H1 (cell line): ENCODE data around the gene SH3D19. TPM values are rescaled to one million over a fixed set of nuclear protein-coding genes. Genes with fewer than 3 reads are reported as not detected.

Experiments
- CTCF ChIA-PET: fragments of 300-600 bp; sonication (Branson Sonifier 250); formaldehyde crosslinking; loops from one replicate; lab custom pipeline; 2021; ENCODE audit not compliant: partially characterized antibody; lab: Charles Lee
- POLR2A ChIA-PET: fragments of 300-600 bp; sonication (Branson Sonifier 250); formaldehyde crosslinking; loops from one replicate; lab custom pipeline; 2021; ENCODE audit warnings: inconsistent platforms; ENCODE audit not compliant: partially characterized antibody; lab: Charles Lee
- DNase-seq, 2 experiments: peaks; one replicate each; pipeline versions ENCODE4 v3.0.0 to v3.0.0-alpha.2; 2010 to 2022; ENCODE audit warnings: low spot score in 2 of 2, low read depth in 1 of 2, mixed read lengths in 1 of 2
- FAIRE-seq: peaks from 2 replicates; lab custom pipeline; 2011; peaks lifted over from hg19 to GRCh38; lab: Jason Lieb, UNC
- H2AFZ ChIP-seq: 2 replicates; pipeline ENCODE4 v1.8.1; 2012; ENCODE audit warnings: low read length, inconsistent platforms
- H2AK5ac ChIP-seq: 2 replicates; pipeline ENCODE4 v1.6.1; 2013; ENCODE audit warnings: low read depth, low read length
- H2BK120ac ChIP-seq: replicated peaks from 2 replicates; pipeline ENCODE3; 2013; ENCODE audit warnings: low read depth, low read length, inconsistent platforms
- H2BK12ac ChIP-seq: 2 replicates; pipeline ENCODE4 v1.6.1; 2013; ENCODE audit warnings: low read depth, low read length
- H2BK15ac ChIP-seq: 2 replicates; pipeline ENCODE4 v1.6.1; 2013; ENCODE audit warnings: low read length
- H2BK20ac ChIP-seq: 2 replicates; pipeline ENCODE4 v1.6.1; 2013; ENCODE audit warnings: low read length
- H2BK5ac ChIP-seq: 2 replicates; pipeline ENCODE4 v1.6.1; 2013; ENCODE audit warnings: low read depth, low read length
- H3K14ac ChIP-seq: 2 replicates; pipeline ENCODE4 v1.6.1; 2013; ENCODE audit warnings: inconsistent platforms; ENCODE audit not compliant: insufficient read length
- H3K18ac ChIP-seq: 2 replicates; pipeline ENCODE4 v1.6.1; 2013; ENCODE audit warnings: low read length; ENCODE audit errors: extremely low read depth
- H3K23ac ChIP-seq: 2 replicates; pipeline ENCODE4 v1.6.1; 2013; ENCODE audit warnings: inconsistent platforms; ENCODE audit not compliant: insufficient read length
- H3K23me2 ChIP-seq: 2 replicates; pipeline ENCODE4 v1.6.1; 2013; ENCODE audit warnings: low read depth, low read length
- H3K27ac ChIP-seq: 2 replicates; pipeline ENCODE4 v1.6.1; 2011; ENCODE audit warnings: low read depth, low read length, inconsistent platforms
- H3K27me3 ChIP-seq, 4 experiments: replicated peaks in 1 of 4; 1 replicate in 1 of 4; 2 replicates in 3 of 4; pipeline versions ENCODE4 v1.6.1 to v1.8.1; 2011 to 2013; ENCODE audit warnings: low read length in 3 of 4, mild to moderate bottlenecking in 3 of 4, inconsistent platforms in 2 of 4, mixed read lengths in 2 of 4, moderate library complexity in 1 of 4; ENCODE audit not compliant: control insufficient read depth in 3 of 4, insufficient read depth in 3 of 4; ENCODE audit errors: extremely low read depth in 1 of 4
- H3K36me3 ChIP-seq, 4 experiments: 2 replicates each; pipeline versions ENCODE4 v1.6.1 to v1.8.1; 2011 to 2013; ENCODE audit warnings: mild to moderate bottlenecking in 4 of 4, low read length in 3 of 4, moderate library complexity in 2 of 4, control low read depth in 1 of 4, inconsistent platforms in 1 of 4; ENCODE audit not compliant: insufficient read depth in 4 of 4, control insufficient read depth in 2 of 4
- H3K4ac ChIP-seq: replicated peaks from 2 replicates; pipeline ENCODE3; 2013; ENCODE audit warnings: low read length, low read depth, mixed read lengths, inconsistent platforms; ENCODE audit not compliant: insufficient read length
- H3K4me1 ChIP-seq, 4 experiments: replicated peaks in 1 of 4; 1 replicate in 1 of 4; 2 replicates in 3 of 4; pipeline versions ENCODE4 v1.6.1 to v1.8.1; 2011 to 2013; ENCODE audit warnings: low read length in 3 of 4, inconsistent platforms in 2 of 4, mixed read lengths in 1 of 4; ENCODE audit not compliant: insufficient read depth in 4 of 4, control insufficient read depth in 3 of 4
- H3K4me2 ChIP-seq, 2 experiments: 2 replicates each; pipeline versions ENCODE4 v1.6.1 to v1.8.1; 2011 to 2013; ENCODE audit warnings: low read depth in 2 of 2, low read length in 2 of 2, control low read depth in 1 of 2, inconsistent platforms in 1 of 2, mild to moderate bottlenecking in 1 of 2; ENCODE audit not compliant: insufficient read depth in 1 of 2
- H3K4me3 ChIP-seq, 4 experiments: fragments of 200-600, 300-600 bp in 1 of 4; sonication (generic), shearing (Covaris generic), sonication (Bioruptor Twin) in 1 of 4; 2 replicates each; pipeline versions ENCODE4 v1.5.1 to v1.8.1; 2011 to 2016; ENCODE audit warnings: low read length in 4 of 4, low read depth in 3 of 4, control low read depth in 2 of 4, inconsistent platforms in 2 of 4, mild to moderate bottlenecking in 2 of 4, mixed read lengths in 1 of 4, moderate library complexity in 1 of 4; ENCODE audit not compliant: insufficient read depth in 2 of 4; ENCODE audit errors: extremely low read depth in 1 of 4
- H3K56ac ChIP-seq: replicated peaks from 2 replicates; pipeline ENCODE3; 2013; ENCODE audit warnings: low read depth, mild to moderate bottlenecking, mixed read lengths, low read length, inconsistent platforms; ENCODE audit not compliant: insufficient read length
- H3K79me1 ChIP-seq: 2 replicates; pipeline ENCODE4 v1.6.1; 2013; ENCODE audit warnings: low read depth, low read length, control low read depth
- H3K79me2 ChIP-seq, 2 experiments: 2 replicates each; pipeline versions ENCODE4 v1.6.1 to v1.8.1; 2012 to 2013; ENCODE audit warnings: low read length in 2 of 2, mild to moderate bottlenecking in 2 of 2, inconsistent platforms in 1 of 2; ENCODE audit not compliant: insufficient read depth in 2 of 2, control insufficient read depth in 1 of 2
- H3K9ac ChIP-seq, 4 experiments: replicated peaks in 1 of 4; 1 replicate in 1 of 4; 2 replicates in 3 of 4; pipeline versions ENCODE4 v1.6.1 to v1.8.1; 2011 to 2013; ENCODE audit warnings: low read depth in 3 of 4, low read length in 3 of 4, control low read depth in 2 of 4, mild to moderate bottlenecking in 2 of 4, moderate library complexity in 2 of 4, inconsistent platforms in 1 of 4; ENCODE audit errors: extremely low read depth in 1 of 4
- H3K9me3 ChIP-seq, 2 experiments: 2 replicates each; pipeline versions ENCODE4 v1.6.1 to v1.8.1; 2012 to 2013; ENCODE audit warnings: mild to moderate bottlenecking in 2 of 2, moderate library complexity in 2 of 2, control low read depth in 1 of 2, inconsistent platforms in 1 of 2, low read depth in 1 of 2, low read length in 1 of 2, mixed read lengths in 1 of 2; ENCODE audit not compliant: insufficient read depth in 2 of 2
- H4K20me1 ChIP-seq, 2 experiments: replicated peaks in 1 of 2; 2 replicates each; pipeline versions ENCODE3 to v1.8.1; 2011 to 2013; ENCODE audit warnings: inconsistent platforms in 2 of 2, low read length in 2 of 2, mild to moderate bottlenecking in 1 of 2; ENCODE audit not compliant: insufficient read depth in 2 of 2, control insufficient read depth in 1 of 2
- H4K5ac ChIP-seq: 2 replicates; pipeline ENCODE4 v1.6.1; 2013; ENCODE audit warnings: low read length, low read depth, mixed read lengths, inconsistent platforms; ENCODE audit not compliant: insufficient read length
- H4K8ac ChIP-seq: 2 replicates; pipeline ENCODE4 v1.8.0; 2013; ENCODE audit warnings: mild to moderate bottlenecking, moderate library complexity, low read length, inconsistent platforms; ENCODE audit not compliant: insufficient read depth; ENCODE audit errors: extremely low read depth
- H4K91ac ChIP-seq: replicated peaks from 2 replicates; pipeline ENCODE3; 2013; ENCODE audit warnings: low read length, mixed read lengths, inconsistent platforms; ENCODE audit not compliant: insufficient read length
- CREB1 ChIP-seq: IDR thresholded peaks from 2 replicates; pipeline ENCODE4 v1.6.1; 2012; ENCODE audit warnings: inconsistent platforms
- JUN ChIP-seq: IDR thresholded peaks from 2 replicates; pipeline ENCODE4 v1.6.1; 2011; ENCODE audit warnings: low read depth, mild to moderate bottlenecking, improper control_type of control experiment, low read length
- KDM5A ChIP-seq: fragments of 200-600 bp; IDR thresholded peaks from 2 replicates; pipeline ENCODE4 v1.7.1; 2012; ENCODE audit warnings: mild to moderate bottlenecking, low read length, inconsistent platforms, mixed read lengths
- NANOG ChIP-seq: IDR thresholded peaks from 2 replicates; pipeline ENCODE4 v1.6.1; 2011; ENCODE audit warnings: low read length, low read depth, mild to moderate bottlenecking, inconsistent platforms; ENCODE audit not compliant: insufficient read depth, poor library complexity, severe bottlenecking
- RBBP5 ChIP-seq: IDR thresholded peaks from 2 replicates; pipeline ENCODE4 v1.7.1; 2012; ENCODE audit warnings: low read depth, mild to moderate bottlenecking, inconsistent platforms, low read length, moderate library complexity, borderline replicate concordance
- RXRA ChIP-seq: IDR thresholded peaks from 2 replicates; pipeline ENCODE4 v1.6.1; 2011; ENCODE audit warnings: low read depth, mild to moderate bottlenecking, low read length, moderate library complexity; ENCODE audit not compliant: insufficient read depth
- SP1 ChIP-seq: IDR thresholded peaks from 2 replicates; pipeline ENCODE4 v1.6.1; 2011; ENCODE audit warnings: low read depth, low read length
- WGBS, 2 experiments: shearing (Covaris generic) in 1 of 2; methylation state at CpG; one replicate each; pipeline versions ENCODE4 v1.1.6 to v1.1.7; 2013 to 2015; ENCODE audit warnings: low lambda C conversion rate in 2 of 2, mixed read lengths in 2 of 2, inconsistent platforms in 1 of 2, low coverage in 1 of 2, missing lambda C conversion rate in 1 of 2; ENCODE audit not compliant: insufficient replicate concordance in 2 of 2, insufficient coverage in 1 of 2, insufficient read length in 1 of 2; ENCODE audit errors: extremely low coverage in 1 of 2, missing lambda C conversion rate in 1 of 2; 5-methylcytosine and 5-hydroxymethylcytosine counted together
- polyA plus RNA-seq, 7 experiments: library from polyadenylated mRNA; depleted of rRNA in 3 of 7; stranded (reverse) in 5 of 7; unstranded in 2 of 7; fragments of >200 nt in 5 of 7; fragments of 200-250 nt in 2 of 7; gene quantifications; 1 replicate in 5 of 7; 2 replicates in 1 of 7; 4 replicates in 1 of 7; pipeline versions ENCODE4 v1.2.1 to v1.2.3, GENCODE V29; 2011 to 2013; ENCODE audit warnings: missing spikeins in 2 of 7, mixed read lengths in 2 of 7
- total RNA-seq: library from RNA; stranded (reverse); fragmentation: NEBNext Ultra II Directional; extraction: Animal tissue kit (Norgen Biotek cat#: 25700); gene quantifications from 2 replicates; pipeline ENCODE4 v1.2.1, GENCODE V29; 2021

Gene SH3D19
- total and polyA plus RNA-seq, 2 of the 8 experiments (the other 6 are each of a cell fraction or from before 2014, with no cell fraction given), result 11.7 to 51.3 TPM

- H3K4me1 ChIP-seq, result peaks cover 0 to 2% (median 0%) of the 10 kb centered on the region in 4 experiments; a peak in 1 of 7 replicates
- H2BK120ac ChIP-seq, result no peak overlapping the region
- WGBS, 2 experiments, result 96% methylated on average over 6 of the region's 6 CpGs; no CpG with 5 or more reads in 1 of the 2 experiments
- no peak overlapping the region for H3K4me3 ChIP-seq
- FAIRE-seq, result no peak
- no peak overlapping the region for H2BK12ac ChIP-seq
- H3K23me2 ChIP-seq, result no peaks in the 10 kb centered on the region; the same call in 1 of the 2 replicates
- no peak for TF ChIP-seq NANOG
- no peak for TF ChIP-seq KDM5A
- TF ChIP-seq CREB1, result no peak
- TF ChIP-seq RXRA, result no peak
- no peak for TF ChIP-seq SP1
- no peak for TF ChIP-seq JUN
- TF ChIP-seq RBBP5, result no peak
- no peak overlapping the region for H3K4me2 ChIP-seq
- H3K36me3 ChIP-seq, result no peaks in the 10 kb centered on the region
- no peak overlapping the region for H4K8ac ChIP-seq
- no peak overlapping the region for H3K14ac ChIP-seq
- peaks cover 0 to 17% of the 10 kb centered on the region in 2 experiments; a peak in 1 of 4 replicates for H3K79me2 ChIP-seq
- no peak overlapping the region for H3K27ac ChIP-seq
- no peak overlapping the region for H3K4ac ChIP-seq
- H2BK15ac ChIP-seq, result no peak overlapping the region
- H2AK5ac ChIP-seq, result no peak overlapping the region
- no peak overlapping the region for H3K23ac ChIP-seq
- no peak overlapping the region for H3K56ac ChIP-seq
- H3K9me3 ChIP-seq, result no peaks in the 10 kb centered on the region
- no peaks in the 10 kb centered on the region for H4K20me1 ChIP-seq
- H2AFZ ChIP-seq, result no peak overlapping the region
- no peak overlapping the region for H2BK20ac ChIP-seq
- H4K91ac ChIP-seq, result no peak overlapping the region
- no peak overlapping the region for H2BK5ac ChIP-seq
- no peaks in the 10 kb centered on the region; the same call in 1 of the 2 replicates for H3K79me1 ChIP-seq
- ChIA-PET POLR2A (no interaction called here), CTCF (interaction anchor here (0.5 kb wide), 1 partner anchor 36 kb away, joined by 3 read pairs; no protein-coding TSS in a partner anchor)
- no peak overlapping the region for H3K9ac ChIP-seq
- H4K5ac ChIP-seq, result no peak overlapping the region
- no peaks in the 10 kb centered on the region for H3K27me3 ChIP-seq
- DNase-seq, result no peak
- H3K18ac ChIP-seq, result no peak overlapping the region
These were observed 128.2 kb downstream of the SH3D19 start for GRCh38 chr4:151197247-151197646.
